PC-3 (cell line): Measurements from ENCODE around the gene PDGFD. TPM values are rescaled to one million over a fixed set of nuclear protein-coding genes. Genes with fewer than 3 reads are reported as not detected.

ENCODE experiments used
- ATAC-seq: fragments of 200-7000 bp; cut with Tn5 transposase; 2 replicates; pipeline ENCODE4 v1.9.1; 2020; ENCODE audit warnings: mild to moderate bottlenecking, moderate library complexity
- BruUV-seq: library from RNA; stranded (reverse); fragments of 400-500 nt; replicated peaks from 2 replicates; lab custom pipeline; 2021; lab: Mats Ljungman, UMichigan
- CTCF ChIA-PET: fragments of 300-600 bp; sonication (Branson Sonifier 250); formaldehyde crosslinking; loops from one replicate; lab custom pipeline; 2022; ENCODE audit warnings: antibody characterized with exemption; lab: Charles Lee
- POLR2A ChIA-PET: fragments of 300-600 bp; sonication (Branson Sonifier 250); formaldehyde crosslinking; loops from one replicate; lab custom pipeline; 2022; ENCODE audit warnings: antibody characterized with exemption; ENCODE audit not compliant: unreplicated experiment; lab: Charles Lee
- DNase-seq: peaks from one replicate; pipeline ENCODE4 v3.0.0-alpha.2; 2015
- H2AFZ ChIP-seq: fragments of 300-600 bp; sonication (generic); 2 replicates; pipeline ENCODE4 v1.6.0; 2016; ENCODE audit warnings: antibody characterized with exemption, low read length
- H3F3A ChIP-seq: fragments of 300-600 bp; sonication (generic); one replicate; pipeline ENCODE4 v1.6.0; 2017; ENCODE audit warnings: antibody characterized with exemption, low read length, control low read depth, mild to moderate bottlenecking; ENCODE audit not compliant: unreplicated experiment
- H3K27ac ChIP-seq: fragments of 300-600 bp; sonication (generic); 2 replicates; pipeline ENCODE4 v1.5.1; 2016; ENCODE audit warnings: mild to moderate bottlenecking, low read length
- H3K27me3 ChIP-seq: fragments of 300-600 bp; sonication (generic); 2 replicates; pipeline ENCODE4 v1.6.1; 2016; ENCODE audit warnings: low read length, mixed read lengths
- H3K36me3 ChIP-seq: fragments of 300-600 bp; sonication (generic); 2 replicates; pipeline ENCODE4 v1.6.1; 2016; ENCODE audit warnings: low read depth, mixed run types, low read length, mixed read lengths
- H3K4me1 ChIP-seq: fragments of 300-600 bp; sonication (generic); 2 replicates; pipeline ENCODE4 v1.5.1; 2016; ENCODE audit warnings: low read length; ENCODE audit not compliant: insufficient read depth
- H3K4me2 ChIP-seq: fragments of 300-600 bp; sonication (generic); 2 replicates; pipeline ENCODE4 v1.6.0; 2016; ENCODE audit warnings: low read length
- H3K4me3 ChIP-seq: fragments of 300-600 bp; sonication (generic); 2 replicates; pipeline ENCODE4 v1.5.1; 2016; ENCODE audit warnings: mild to moderate bottlenecking, low read length, mixed read lengths
- H3K79me2 ChIP-seq: fragments of 300-600 bp; sonication (generic); 2 replicates; pipeline ENCODE4 v1.6.1; 2017; ENCODE audit warnings: low read length, mixed read lengths
- H3K9ac ChIP-seq: fragments of 300-600 bp; sonication (generic); 2 replicates; pipeline ENCODE4 v1.6.0; 2016; ENCODE audit warnings: mild to moderate bottlenecking, low read length
- H3K9me2 ChIP-seq: fragments of 300-600 bp; sonication (generic); replicated peaks from 2 replicates; pipeline ENCODE4 v1.6.1; 2016; ENCODE audit warnings: mixed run types, low read length, mixed read lengths
- H3K9me3 ChIP-seq: fragments of 300-600 bp; sonication (generic); 2 replicates; pipeline ENCODE4 v1.6.1; 2016; ENCODE audit warnings: low read length, mixed read lengths
- H4K20me1 ChIP-seq: fragments of 300-600 bp; sonication (generic); 2 replicates; pipeline ENCODE4 v1.6.1; 2016; ENCODE audit warnings: low read length, mixed read lengths
- EZH2 ChIP-seq: fragments of 300-600 bp; sonication (generic); IDR thresholded peaks from one replicate; pipeline ENCODE4 v1.6.1; 2017; ENCODE audit warnings: antibody characterized with exemption, mild to moderate bottlenecking, low read length; ENCODE audit not compliant: unreplicated experiment
- EZH2phosphoT487 ChIP-seq: fragments of 300-600 bp; sonication (generic); IDR thresholded peaks from 2 replicates; pipeline ENCODE4 v1.6.1; 2018; ENCODE audit warnings: mild to moderate bottlenecking, antibody characterized with exemption, low read length, borderline replicate concordance
- intact Hi-C: fragments of 100-400 bp; cut with micrococcal nuclease; formaldehyde crosslinking; loops from 2 replicates; pipeline ENCODE4 v1.9.0; 2023
- total RNA-seq: library from RNA; depleted of rRNA; stranded (reverse); fragments of >200 nt; gene quantifications from 2 replicates; pipeline ENCODE4 v1.2.3, GENCODE V29; 2014
- TF ChIP-seq, protein P1 (sequence below): fragments of 300-600 bp; sonication (generic); conservative IDR thresholded peaks from 2 replicates; pipeline ENCODE4 v1.5.1; 2017; ENCODE audit warnings: antibody characterized with exemption, low read depth, mild to moderate bottlenecking, low read length

PDGFD gene
- total RNA-seq, 1 experiment from 2014 or later: 5.0 TPM

DNA sequence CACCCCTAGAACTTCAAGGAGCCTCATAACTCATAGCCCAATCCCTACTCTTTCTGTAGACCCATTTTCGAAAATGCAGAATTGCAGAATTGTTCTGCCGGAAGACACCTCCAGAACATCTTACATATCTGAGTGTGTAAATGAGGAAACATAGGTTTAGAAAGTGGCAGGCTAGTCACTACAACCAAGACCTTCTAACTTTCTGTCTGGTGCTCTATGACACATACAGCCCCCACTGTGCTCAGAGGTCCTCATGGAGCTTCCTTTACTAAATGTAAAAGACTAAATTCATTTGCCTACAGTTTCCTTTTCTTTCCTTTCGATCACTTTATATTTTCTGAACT is 259.7 kb downstream of the PDGFD start:
- ChIA-PET POLR2A (no interaction called here), CTCF (no interaction called here)
- Histone ChIP-seq H4K20me1 (no peaks in the 10 kb centered on the region), H3K4me1 (no peaks in the 10 kb centered on the region), H3F3A (no peaks in the 10 kb centered on the region), H3K4me2 (no peak overlapping the region), H3K27me3 (no peaks in the 10 kb centered on the region), H3K36me3 (no peaks in the 10 kb centered on the region), H3K79me2 (no peaks in the 10 kb centered on the region), H3K9ac (no peak overlapping the region), H3K27ac (no peak overlapping the region), H3K9me3 (no peaks in the 10 kb centered on the region), H3K4me3 (no peak overlapping the region), H2AFZ (no peak overlapping the region), H3K9me2 (no peaks in the 10 kb centered on the region)
- DNase-seq (no peak), ATAC-seq (no peak)
- TF ChIP-seq, protein P1, sequence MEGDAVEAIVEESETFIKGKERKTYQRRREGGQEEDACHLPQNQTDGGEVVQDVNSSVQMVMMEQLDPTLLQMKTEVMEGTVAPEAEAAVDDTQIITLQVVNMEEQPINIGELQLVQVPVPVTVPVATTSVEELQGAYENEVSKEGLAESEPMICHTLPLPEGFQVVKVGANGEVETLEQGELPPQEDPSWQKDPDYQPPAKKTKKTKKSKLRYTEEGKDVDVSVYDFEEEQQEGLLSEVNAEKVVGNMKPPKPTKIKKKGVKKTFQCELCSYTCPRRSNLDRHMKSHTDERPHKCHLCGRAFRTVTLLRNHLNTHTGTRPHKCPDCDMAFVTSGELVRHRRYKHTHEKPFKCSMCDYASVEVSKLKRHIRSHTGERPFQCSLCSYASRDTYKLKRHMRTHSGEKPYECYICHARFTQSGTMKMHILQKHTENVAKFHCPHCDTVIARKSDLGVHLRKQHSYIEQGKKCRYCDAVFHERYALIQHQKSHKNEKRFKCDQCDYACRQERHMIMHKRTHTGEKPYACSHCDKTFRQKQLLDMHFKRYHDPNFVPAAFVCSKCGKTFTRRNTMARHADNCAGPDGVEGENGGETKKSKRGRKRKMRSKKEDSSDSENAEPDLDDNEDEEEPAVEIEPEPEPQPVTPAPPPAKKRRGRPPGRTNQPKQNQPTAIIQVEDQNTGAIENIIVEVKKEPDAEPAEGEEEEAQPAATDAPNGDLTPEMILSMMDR: no peak
- TF ChIP-seq EZH2phosphoT487 (no peak), EZH2 (no peak)
- intact Hi-C loops: no loop called here
- no TSS peak for BruUV-seq

DNA sequence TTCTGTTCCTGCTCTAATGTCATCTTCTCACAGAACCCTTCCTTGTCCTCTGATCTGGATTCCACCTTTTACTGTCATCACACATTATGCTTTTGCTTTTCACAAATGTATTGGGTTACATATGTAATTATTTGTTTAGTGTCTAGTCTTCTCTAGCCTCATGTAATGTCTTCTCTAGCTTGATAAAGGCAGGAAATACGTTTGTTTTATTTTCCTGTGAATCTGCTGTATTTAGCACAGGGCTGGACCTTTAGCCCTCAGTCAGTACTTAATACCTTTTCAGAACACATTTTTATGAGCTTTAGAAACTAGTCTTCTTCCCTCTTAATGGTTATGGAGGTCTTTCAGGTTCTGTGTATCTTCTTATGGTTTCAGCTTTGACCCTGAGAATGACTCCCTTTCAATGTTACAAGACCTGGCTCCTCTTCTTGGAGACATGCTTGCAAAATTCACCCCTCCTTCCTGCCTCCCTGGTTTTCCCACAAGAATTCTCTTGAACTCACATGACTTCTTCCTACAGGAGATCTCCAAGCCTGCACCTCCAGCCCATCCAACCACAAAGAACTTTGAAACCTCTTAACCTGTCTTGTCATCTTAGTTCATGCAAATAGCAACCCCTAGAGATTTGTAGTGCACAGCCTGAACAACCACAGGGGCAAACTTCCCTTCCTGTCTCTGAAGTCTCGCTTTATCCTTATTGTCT is 260.2 kb downstream of the PDGFD start:
- H2AFZ ChIP-seq: no peak overlapping the region
- no peak overlapping the region for H3K4me3 ChIP-seq
- no peaks in the 10 kb centered on the region for H3K27me3 ChIP-seq
- no peaks in the 10 kb centered on the region for H3K9me2 ChIP-seq
- no peak overlapping the region for H3K9ac ChIP-seq
- no peaks in the 10 kb centered on the region for H3K9me3 ChIP-seq
- DNase-seq (no peak), ATAC-seq (0 out of 2 replicates have a peak, but pooled peaks have one; percentile 13)
- H3K36me3 ChIP-seq: no peaks in the 10 kb centered on the region
- BruUV-seq: no TSS peak
- H3K79me2 ChIP-seq: no peaks in the 10 kb centered on the region
- no peak overlapping the region for H3K27ac ChIP-seq
- CTCF ChIA-PET: no interaction called here
- no peaks in the 10 kb centered on the region for H3F3A ChIP-seq
- TF ChIP-seq, protein P1: no peak
- TF ChIP-seq EZH2: no peak
- no peak for TF ChIP-seq EZH2phosphoT487
- H3K4me2 ChIP-seq: no peak overlapping the region
- POLR2A ChIA-PET: no interaction called here
- no peaks in the 10 kb centered on the region for H3K4me1 ChIP-seq
- intact Hi-C loops: no loop called here
- no peaks in the 10 kb centered on the region for H4K20me1 ChIP-seq

DNA sequence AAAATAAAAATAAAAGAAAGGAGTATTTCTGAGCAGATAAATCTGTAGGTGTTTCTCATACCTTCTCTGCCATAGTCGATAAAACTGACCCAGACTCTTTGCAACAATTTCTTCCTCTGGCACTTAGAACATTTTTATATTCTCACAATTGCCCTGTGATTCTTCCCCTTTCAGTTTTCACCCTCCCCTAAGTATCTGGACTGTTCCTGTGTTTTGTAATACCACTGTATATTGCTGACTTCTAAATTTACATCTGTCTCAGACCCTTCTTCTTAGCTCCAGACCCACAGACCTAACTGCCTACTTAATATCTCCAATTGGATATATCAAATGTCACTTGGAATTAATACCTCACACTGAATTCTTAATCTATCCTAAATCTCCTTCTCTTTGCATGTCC is 261.0 kb downstream of the PDGFD start:
- Histone ChIP-seq H3K4me2 (no peak overlapping the region), H3K27ac (no peak overlapping the region), H2AFZ (no peak overlapping the region), H3K9me3 (no peaks in the 10 kb centered on the region), H3K4me3 (no peak overlapping the region), H3K27me3 (no peaks in the 10 kb centered on the region), H4K20me1 (no peaks in the 10 kb centered on the region), H3K79me2 (no peaks in the 10 kb centered on the region), H3K4me1 (no peaks in the 10 kb centered on the region), H3K9me2 (no peaks in the 10 kb centered on the region), H3K36me3 (no peaks in the 10 kb centered on the region), H3K9ac (no peak overlapping the region), H3F3A (no peaks in the 10 kb centered on the region)
- TF ChIP-seq, protein P1: no peak
- TF ChIP-seq EZH2phosphoT487 (no peak), EZH2 (no peak)
- ATAC-seq (no peak), DNase-seq (no peak)
- ChIA-PET POLR2A (no interaction called here), CTCF (no interaction called here)
- intact Hi-C loops: no loop called here
- BruUV-seq: no TSS peak
